Omental fat pad (tissue), 4 donors: Measurements from ENCODE around the gene SNX22. TPM values are rescaled to one million over a fixed set of nuclear protein-coding genes. Genes with fewer than 3 reads are reported as not detected.
A peak's percentile ranks its signal among the peaks of the same experiment; 100 is the strongest.

Source experiments
- ATAC-seq: fragments of 150-250 bp; one replicate; pipeline ENCODE4 v1.9.1; 2016; ENCODE audit warnings: mild to moderate bottlenecking, moderate library complexity; ENCODE audit not compliant: low FRiP score
- DNase-seq: peaks from one replicate; pipeline ENCODE4 v3.0.0-alpha.2; 2019; ENCODE audit warnings: low spot score
- small RNA-seq: library from RNA; depleted of rRNA; stranded (forward); fragments of <200 nt; gene quantifications from one replicate; pipeline ENCODE3, GENCODE V24; 2016
- total RNA-seq, 4 donors: library from RNA; depleted of rRNA; stranded (reverse); fragments of >200 nt; gene quantifications; one replicate each; pipeline ENCODE4 v1.1.0, GENCODE V29; 2016
- TF ChIP-seq, protein P1 (sequence below), 3 donors: fragments of 450-650 bp; IDR thresholded peaks; one replicate each; pipeline ENCODE4 v1.5.1; 2016 to 2017; ENCODE audit warnings: antibody characterized with exemption in 3 of 3, mild to moderate bottlenecking in 3 of 3, moderate library complexity in 2 of 3

Gene SNX22
- total RNA-seq, 4 donors from 2014 or later = 0.38 to 2.6 (median 1.2) TPM; not detected in 1

DNA sequence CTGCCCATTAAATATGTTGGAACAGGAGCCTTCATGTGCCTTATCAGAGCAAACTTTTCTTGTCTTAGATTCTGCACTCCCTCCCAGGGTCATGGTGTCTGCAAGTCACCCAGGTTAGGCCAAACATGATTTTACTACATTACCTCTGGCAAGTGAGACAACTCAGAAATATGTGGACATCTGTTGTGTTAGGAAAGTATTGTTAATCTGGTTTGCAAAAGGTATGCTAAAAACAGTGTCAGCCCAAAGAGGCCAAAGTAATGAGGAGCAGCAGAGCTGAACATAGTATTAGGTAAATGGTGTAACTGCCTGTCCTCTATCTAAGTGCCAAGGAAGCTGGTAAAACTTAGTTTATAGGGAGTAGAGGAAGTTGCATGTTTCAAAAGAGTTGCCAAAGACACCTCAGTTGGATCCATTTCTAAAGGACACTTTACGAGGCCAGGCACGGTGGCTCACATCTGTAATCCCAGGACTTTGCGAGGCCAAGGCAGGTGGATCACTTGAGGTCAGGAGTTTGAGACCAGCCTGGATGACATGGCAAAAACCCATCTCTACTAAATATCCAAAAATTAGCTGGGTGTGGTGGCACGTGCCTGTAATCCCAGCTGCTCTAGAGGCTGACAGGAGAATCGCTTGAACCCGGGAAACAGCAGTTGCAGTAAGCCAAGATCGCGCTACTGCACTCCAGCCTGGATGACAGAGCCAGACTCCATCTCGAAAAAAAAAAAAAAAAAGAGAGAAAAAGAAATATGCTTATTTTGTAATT lies 33.8 kb downstream of the SNX22 start:
- ATAC-seq (no peak), DNase-seq (no peak)
- TF ChIP-seq, protein P1, sequence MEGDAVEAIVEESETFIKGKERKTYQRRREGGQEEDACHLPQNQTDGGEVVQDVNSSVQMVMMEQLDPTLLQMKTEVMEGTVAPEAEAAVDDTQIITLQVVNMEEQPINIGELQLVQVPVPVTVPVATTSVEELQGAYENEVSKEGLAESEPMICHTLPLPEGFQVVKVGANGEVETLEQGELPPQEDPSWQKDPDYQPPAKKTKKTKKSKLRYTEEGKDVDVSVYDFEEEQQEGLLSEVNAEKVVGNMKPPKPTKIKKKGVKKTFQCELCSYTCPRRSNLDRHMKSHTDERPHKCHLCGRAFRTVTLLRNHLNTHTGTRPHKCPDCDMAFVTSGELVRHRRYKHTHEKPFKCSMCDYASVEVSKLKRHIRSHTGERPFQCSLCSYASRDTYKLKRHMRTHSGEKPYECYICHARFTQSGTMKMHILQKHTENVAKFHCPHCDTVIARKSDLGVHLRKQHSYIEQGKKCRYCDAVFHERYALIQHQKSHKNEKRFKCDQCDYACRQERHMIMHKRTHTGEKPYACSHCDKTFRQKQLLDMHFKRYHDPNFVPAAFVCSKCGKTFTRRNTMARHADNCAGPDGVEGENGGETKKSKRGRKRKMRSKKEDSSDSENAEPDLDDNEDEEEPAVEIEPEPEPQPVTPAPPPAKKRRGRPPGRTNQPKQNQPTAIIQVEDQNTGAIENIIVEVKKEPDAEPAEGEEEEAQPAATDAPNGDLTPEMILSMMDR (IDR thresholded peaks at IDR 0.05) = no peak

- DNase-seq = no peak
Observed at GRCh38 chr15:64187396-64188191, 36.1 kb downstream of the SNX22 start.

DNA sequence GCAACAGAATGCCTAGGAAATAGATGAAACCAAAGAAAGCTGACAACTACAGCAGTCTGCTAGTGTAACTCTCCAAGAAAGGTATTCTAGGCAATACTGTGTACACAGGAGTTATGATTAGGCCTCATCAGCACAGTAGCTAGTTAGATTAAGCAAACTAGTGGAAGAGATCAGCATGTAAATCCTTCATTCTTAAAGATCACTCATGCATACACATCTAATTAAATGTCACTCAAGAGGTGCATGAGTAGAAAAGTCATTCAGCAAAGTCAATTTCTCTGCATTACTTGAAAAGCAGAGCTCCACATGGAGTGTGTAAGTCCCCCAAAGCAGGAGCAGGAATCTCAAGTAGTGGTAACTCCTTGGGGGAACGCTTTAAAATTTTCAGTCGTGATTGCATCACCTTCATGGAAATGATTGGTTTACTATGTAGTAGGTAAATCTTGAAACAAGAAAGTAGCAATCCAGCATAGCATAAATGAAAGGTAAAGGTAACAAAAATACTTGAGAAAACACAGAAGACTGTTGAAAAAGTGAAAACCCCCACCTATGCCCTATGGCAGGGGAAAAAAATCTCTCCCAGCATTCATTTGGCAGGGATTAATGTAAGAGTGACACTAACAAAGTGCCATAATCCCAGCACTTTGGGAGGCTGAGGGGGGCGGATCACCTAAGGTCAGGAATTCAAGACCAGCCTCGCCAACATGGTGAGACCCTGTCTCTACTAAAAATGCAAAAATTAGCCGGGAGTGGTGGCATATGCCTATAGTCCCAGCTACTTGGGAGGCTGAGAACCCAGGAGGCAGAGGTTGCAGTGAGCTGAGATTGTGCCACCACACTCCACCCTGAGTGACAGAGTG lies 40.7 kb downstream of the SNX22 start:
- no peak for ATAC-seq
- TF ChIP-seq, protein P1 (IDR thresholded peaks at IDR 0.05) = no peak
- DNase-seq = no peak

More at GRCh38 chr15:64187396-64188191, 36.1 kb downstream of the SNX22 start:
- no peak for ATAC-seq
- TF ChIP-seq, protein P1 (IDR thresholded peaks at IDR 0.05) = no peak

DNA sequence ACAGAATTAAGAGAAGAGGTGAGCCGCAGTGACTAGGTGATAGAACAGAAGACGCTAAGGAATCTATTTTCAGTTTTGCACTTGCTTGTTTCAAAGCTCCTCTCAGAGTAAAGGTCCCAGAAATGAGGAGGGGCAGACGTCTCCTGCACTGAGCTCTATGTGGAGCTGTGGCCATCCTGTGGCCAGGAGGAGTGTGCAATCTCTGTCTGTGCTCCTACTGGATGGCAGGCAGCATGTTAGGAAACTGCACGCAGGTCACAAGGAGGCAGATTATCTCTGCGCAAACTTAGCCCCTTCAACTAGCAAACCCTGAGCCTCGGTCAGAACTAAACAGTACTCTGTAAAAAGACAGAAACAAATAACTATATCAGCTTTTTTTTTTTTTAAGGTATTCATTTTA lies 42.4 kb downstream of the SNX22 start:
- TF ChIP-seq, protein P1 (IDR thresholded peaks at IDR 0.05) = no peak
- no peak for DNase-seq
- ATAC-seq = no peak

DNA sequence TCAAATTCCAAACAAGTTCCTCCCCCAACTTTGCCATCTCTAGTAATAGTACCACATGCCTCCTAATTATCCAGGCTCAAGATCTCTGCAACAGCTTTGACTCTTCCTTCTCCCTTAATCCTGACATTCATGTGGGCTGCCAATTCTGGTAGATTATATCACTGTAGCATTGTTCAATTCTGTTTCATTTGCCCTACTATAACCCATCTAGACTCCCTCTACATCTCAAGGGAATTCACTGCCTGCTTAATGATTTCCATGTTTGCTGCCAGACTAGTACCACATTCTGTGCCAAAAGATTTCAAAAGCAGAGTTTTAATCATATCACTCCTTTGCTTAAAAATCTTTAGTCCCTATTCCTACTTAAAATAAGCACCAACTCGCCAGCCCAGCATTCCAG lies 45.9 kb downstream of the SNX22 start:
- TF ChIP-seq, protein P1 (IDR thresholded peaks at IDR 0.05) = no peak
- ATAC-seq (peak; percentile 70), DNase-seq (no peak)

- no peak for ATAC-seq
- TF ChIP-seq, protein P1 (IDR thresholded peaks at IDR 0.05) = no peak
- no peak for DNase-seq
Observed at GRCh38 chr15:64205202-64205601, 53.7 kb downstream of the SNX22 start.

Small RNAs within 50 kb of the gene (small RNA-seq; reads per million reads assigned to genes)
- not detected for gene RF00019

Other genes starting within 250 kb of the SNX22 start
- 10 to 100 TPM; 12.0 to 49.8 (median 25.6) TPM for gene DAPK2, start 105.2 kb upstream of the SNX22 start, total RNA-seq
- 10 to 100 TPM; 39.9 to 48.3 (median 40.5) TPM for gene CIAO2A, start 57.9 kb upstream of the SNX22 start, total RNA-seq
- 100 to 1,000 TPM; 104 to 125 (median 120) TPM for gene SNX1, start 55.7 kb upstream of the SNX22 start, total RNA-seq
- 100 to 1,000 TPM; 244 to 431 (median 373) TPM for gene PPIB, start 11.3 kb downstream of the SNX22 start, total RNA-seq
- gene CSNK1G1, start 204.4 kb downstream of the SNX22 start, total RNA-seq = 10 to 100 TPM; 13.6 to 23.3 (median 21.7) TPM
- gene PCLAF, start 229.7 kb downstream of the SNX22 start, total RNA-seq = 1 to 10 TPM in 2 of 4 donors, not detected in 2; 1.0 to 1.7 TPM
- gene TRIP4, start 236.1 kb downstream of the SNX22 start, total RNA-seq = 10 to 100 TPM in 2 of 4 donors, 1 to 10 TPM in 2; 9.0 to 20.0 (median 11.4) TPM